Mucosa of rectum (tissue), 2 donors: Measurements from ENCODE around the gene KLHL24.
A peak's percentile ranks its signal among the peaks of the same experiment; 100 is the strongest.
"Not testable (repeated sequence)": the region's sequence is repeated elsewhere in the genome, so short reads cannot be mapped to it uniquely, and the experiment has no call there.

ENCODE experiments used
- H3K27ac ChIP-seq, 2 donors: one replicate each; pipeline ENCODE4 v1.7.0; 2013; ENCODE audit warnings: inconsistent platforms in 2 of 2, low read depth in 2 of 2, low read length in 2 of 2
- H3K27me3 ChIP-seq, 2 donors: one replicate each; pipeline ENCODE4 v1.7.0; 2013; ENCODE audit warnings: low read length in 2 of 2; ENCODE audit not compliant: control insufficient read depth in 2 of 2, insufficient read depth in 2 of 2
- H3K36me3 ChIP-seq, 2 donors: one replicate each; pipeline ENCODE4 v1.7.0; 2013; ENCODE audit warnings: low read length in 2 of 2; ENCODE audit not compliant: control insufficient read depth in 2 of 2, insufficient read depth in 2 of 2
- H3K4me1 ChIP-seq, 2 donors: one replicate each; pipeline ENCODE4 v1.7.0; 2013; ENCODE audit warnings: low read length in 2 of 2, mild to moderate bottlenecking in 1 of 2; ENCODE audit not compliant: control insufficient read depth in 2 of 2, insufficient read depth in 2 of 2
- H3K4me3 ChIP-seq, 2 donors: one replicate each; pipeline ENCODE4 v1.7.0; 2013; ENCODE audit warnings: low read length in 2 of 2
- H3K9ac ChIP-seq, 2 donors: one replicate each; pipeline ENCODE4 v1.7.0; 2013; ENCODE audit warnings: low read length in 2 of 2, low read depth in 1 of 2, mild to moderate bottlenecking in 1 of 2
- H3K9me3 ChIP-seq, 2 donors: one replicate each; pipeline ENCODE4 v1.7.0; 2013; ENCODE audit warnings: low read length in 2 of 2; ENCODE audit not compliant: control insufficient read depth in 2 of 2
- donor health status: healthy.
- donor health status: Normal muscosa, but diverticular disease.

Gene KLHL24

GRCh38 chr3:183635431-183636220 lies at the start of gene KLHL24:
Gene KLHL24 (plus strand): TSS chr3:183635623. CDS start chr3:183650357, 14,734 bp downstream.
- Histone ChIP-seq H3K27ac (peak within 1 kb of the TSS; percentile 99 to 100), H3K27me3 (no peaks in the 10 kb centered on the region), H3K36me3 (peaks cover 2 to 3% of the 10 kb centered on the region in 2 donors)

GRCh38 chr3:183586477-183586876 lies 48.9 kb upstream of the KLHL24 start:
- Histone ChIP-seq H3K27ac (no peak overlapping the region), H3K4me1 (peaks cover 4% of the 10 kb centered on the region in 2 donors), H3K27me3 (no peaks in the 10 kb centered on the region), H3K4me3 (no peak overlapping the region), H3K9me3 (no peaks in the 10 kb centered on the region), H3K36me3 (no peaks in the 10 kb centered on the region), H3K9ac (no peak overlapping the region)

More at GRCh38 chr3:183635431-183636220, at the start of gene KLHL24:
- Histone ChIP-seq H3K9me3 (no peaks in the 10 kb centered on the region), H3K9ac (peak within 1 kb of the TSS; percentile 92 to 100), H3K4me3 (peak within 1 kb of the TSS; percentile 80 to 92), H3K4me1 (peaks cover 13 to 21% of the 10 kb centered on the region in 2 donors)

GRCh38 chr3:183587336-183587735 lies 48.1 kb upstream of the KLHL24 start:
- H3K9ac ChIP-seq, result no peak overlapping the region
- no peak overlapping the region for H3K27ac ChIP-seq
- H3K9me3 ChIP-seq, result no peaks in the 10 kb centered on the region
- no peaks in the 10 kb centered on the region for H3K27me3 ChIP-seq
- H3K36me3 ChIP-seq, result no peaks in the 10 kb centered on the region
- no peak overlapping the region for H3K4me3 ChIP-seq
- H3K4me1 ChIP-seq, result peaks cover 4% of the 10 kb centered on the region in 2 donors

GRCh38 chr3:183590442-183590841 lies 45.0 kb upstream of the KLHL24 start:
- Histone ChIP-seq H3K9me3 (no peaks in the 10 kb centered on the region), H3K36me3 (no peaks in the 10 kb centered on the region), H3K27me3 (no peaks in the 10 kb centered on the region), H3K4me3 (no peak overlapping the region), H3K9ac (no peak overlapping the region), H3K27ac (no peak overlapping the region), H3K4me1 (no peaks in the 10 kb centered on the region)

GRCh38 chr3:183591881-183592521 lies 43.4 kb upstream of the KLHL24 start:
- no peaks in the 10 kb centered on the region for H3K4me1 ChIP-seq

GRCh38 chr3:183592821-183593220 lies 42.6 kb upstream of the KLHL24 start:
- H3K27ac ChIP-seq, result no peak overlapping the region
- no peaks in the 10 kb centered on the region for H3K4me1 ChIP-seq
- H3K9me3 ChIP-seq, result no peaks in the 10 kb centered on the region
- H3K36me3 ChIP-seq, result no peaks in the 10 kb centered on the region
- H3K9ac ChIP-seq, result no peak overlapping the region
- H3K27me3 ChIP-seq, result no peaks in the 10 kb centered on the region
- H3K4me3 ChIP-seq, result no peak overlapping the region

More at GRCh38 chr3:183591881-183592521, 43.4 kb upstream of the KLHL24 start:
- Histone ChIP-seq H3K36me3 (no peaks in the 10 kb centered on the region), H3K4me3 (no peak overlapping the region), H3K27ac (no peak overlapping the region), H3K9me3 (no peaks in the 10 kb centered on the region), H3K9ac (no peak overlapping the region), H3K27me3 (no peaks in the 10 kb centered on the region)

- Histone ChIP-seq H3K4me3 (no peak overlapping the region), H3K27me3 (no peaks in the 10 kb centered on the region), H3K36me3 (no peaks in the 10 kb centered on the region), H3K9me3 (no peaks in the 10 kb centered on the region), H3K4me1 (no peaks in the 10 kb centered on the region), H3K27ac (no peak overlapping the region), H3K9ac (no peak overlapping the region)
Observed at GRCh38 chr3:183594636-183595035, 40.8 kb upstream of the KLHL24 start.

GRCh38 chr3:183597959-183598358 lies 37.5 kb upstream of the KLHL24 start:
- Histone ChIP-seq H3K27me3 (no peaks in the 10 kb centered on the region), H3K9me3 (no peaks in the 10 kb centered on the region), H3K4me1 (no peaks in the 10 kb centered on the region), H3K27ac (no peak overlapping the region), H3K4me3 (no peak overlapping the region), H3K9ac (no peak overlapping the region), H3K36me3 (no peaks in the 10 kb centered on the region)

- H3K27me3 ChIP-seq, H3K9ac ChIP-seq, H3K4me1 ChIP-seq, H3K27ac ChIP-seq, H3K36me3 ChIP-seq, H3K9me3 ChIP-seq, H3K4me3 ChIP-seq: not testable (repeated sequence)
Observed at GRCh38 chr3:183611326-183611725, 24.1 kb upstream of the KLHL24 start.
